Upper lobe of left lung (tissue), 6 donors: ENCODE measurements around the gene PDXP. TPM values are rescaled to one million over a fixed set of nuclear protein-coding genes. Genes with fewer than 3 reads are reported as not detected.

ENCODE experiments used
- ATAC-seq, 2 donors: fragments of 200-7000 bp; cut with Tn5 transposase; one replicate each; pipeline ENCODE4 v1.9.1; 2022; ENCODE audit warnings: mild to moderate bottlenecking in 2 of 2, moderate library complexity in 2 of 2; ENCODE audit not compliant: low FRiP score in 2 of 2
- DNase-seq, 2 donors: peaks; one replicate each; pipeline ENCODE4 v3.0.0-alpha.2; 2019 to 2020
- H3K27ac ChIP-seq, 4 donors: fragments of 200-600 bp; sonication (generic); one replicate each; pipeline ENCODE4 v1.5.1; 2016 to 2019
- H3K27me3 ChIP-seq, 4 donors: fragments of 200-600 bp; sonication (generic); one replicate each; pipeline ENCODE4 v1.5.1; 2017 to 2019
- H3K36me3 ChIP-seq, 4 donors: fragments of 200-600 bp; sonication (generic); one replicate each; pipeline ENCODE4 v1.5.1; 2016 to 2019
- H3K4me1 ChIP-seq, 4 donors: fragments of 200-600 bp; sonication (generic); one replicate each; pipeline ENCODE4 v1.5.1; 2018 to 2019
- H3K4me3 ChIP-seq, 4 donors: fragments of 200-600 bp; sonication (generic); one replicate each; pipeline ENCODE4 v1.5.1; 2017 to 2019; ENCODE audit warnings: mild to moderate bottlenecking in 2 of 4, moderate library complexity in 1 of 4
- H3K9me3 ChIP-seq, 4 donors: fragments of 200-600 bp; sonication (generic); one replicate each; pipeline ENCODE4 v1.5.1; 2018 to 2019
- CTCF ChIP-seq, 6 experiments: fragments of 450-650 bp in 4 of 6; fragments of 200-600 bp in 2 of 6; sonication (generic) in 2 of 6; IDR thresholded peaks; one replicate each; pipeline ENCODE4 v1.5.1; 2016 to 2019; ENCODE audit warnings: antibody characterized with exemption in 6 of 6
- EP300 ChIP-seq, 4 donors: sonication (generic); formaldehyde crosslinking; IDR thresholded peaks; one replicate each; pipeline ENCODE4 v1.5.1; 2017; ENCODE audit warnings: antibody characterized with exemption in 4 of 4, control low read depth in 2 of 4
- POLR2A ChIP-seq, 4 donors: fragments of 450-650 bp; IDR thresholded peaks; one replicate each; pipeline ENCODE4 v1.5.1; 2016 to 2017; ENCODE audit warnings: antibody characterized with exemption in 4 of 4, mild to moderate bottlenecking in 2 of 4
- POLR2AphosphoS5 ChIP-seq, 2 donors: sonication (generic); formaldehyde crosslinking; IDR thresholded peaks; one replicate each; pipeline ENCODE4 v1.5.1; 2017; ENCODE audit warnings: antibody characterized with exemption in 2 of 2
- WGBS, 2 donors: methylation state at CpG; one replicate each; pipeline ENCODE4 v1.1.5; 2017 to 2018; 5-methylcytosine and 5-hydroxymethylcytosine counted together
- total RNA-seq, 6 donors: library from RNA; depleted of rRNA in 4 of 6; stranded (reverse); fragments of >200 nt in 4 of 6; gene quantifications; one replicate each; pipeline versions ENCODE4 v1.1.0 to v1.2.1, GENCODE V29; 2016 to 2021
- donor health status: DM: no; HTN: no; CAD: no; lungs with moderate emphysema.
- donor health status: DM: no; HTN: yes; CAD: no; lungs with severe emphysema.

The PDXP gene
- total RNA-seq, 6 donors from 2014 or later = 2.1 to 11.1 (median 8.7) TPM

- ATAC-seq (no peak), DNase-seq (no peak)
- WGBS, 2 donors = 94% methylated on average over 2 to 3 of the region's 3 CpGs
- no peak overlapping the region for H3K4me3 ChIP-seq
- no peaks in the 10 kb centered on the region for H3K27me3 ChIP-seq
- no peak overlapping the region for H3K27ac ChIP-seq
- H3K4me1 ChIP-seq = peaks cover 0 to 11% (median 9%) of the 10 kb centered on the region in 4 donors
- no peaks in the 10 kb centered on the region for H3K36me3 ChIP-seq
- H3K9me3 ChIP-seq = no peaks in the 10 kb centered on the region
- TF ChIP-seq CTCF (IDR thresholded peaks at IDR 0.05) (no peak), EP300 (IDR thresholded peaks at IDR 0.05) (no peak), POLR2A (IDR thresholded peaks at IDR 0.05) (no peak)
Measured at GRCh38 chr22:37710675-37711074, 52.2 kb downstream of the PDXP start.

GRCh38 chr22:37711490-37711889 lies 53.0 kb downstream of the PDXP start:
- no peaks in the 10 kb centered on the region for H3K9me3 ChIP-seq
- H3K36me3 ChIP-seq = no peaks in the 10 kb centered on the region
- DNase-seq (no peak), ATAC-seq (no peak)
- TF ChIP-seq CTCF (IDR thresholded peaks at IDR 0.05) (no peak), EP300 (IDR thresholded peaks at IDR 0.05) (no peak), POLR2A (IDR thresholded peaks at IDR 0.05) (no peak), POLR2AphosphoS5 (IDR thresholded peaks at IDR 0.05) (no peak)
- WGBS, 2 donors = 89 to 91% methylated on average over 10 of the region's 10 CpGs
- no peak overlapping the region for H3K4me3 ChIP-seq
- H3K27ac ChIP-seq = no peak overlapping the region
- no peaks in the 10 kb centered on the region for H3K27me3 ChIP-seq
- peaks cover 0 to 11% (median 9%) of the 10 kb centered on the region in 4 donors for H3K4me1 ChIP-seq

GRCh38 chr22:37713761-37714160 lies 55.2 kb downstream of the PDXP start:
- ATAC-seq (no peak), DNase-seq (no peak)
- H3K4me3 ChIP-seq = no peak overlapping the region
- H3K27me3 ChIP-seq = no peaks in the 10 kb centered on the region
- 93 to 94% methylated on average over 5 to 7 of the region's 7 CpGs for WGBS, 2 donors
- TF ChIP-seq POLR2A (IDR thresholded peaks at IDR 0.05) (no peak), POLR2AphosphoS5 (IDR thresholded peaks at IDR 0.05) (no peak), EP300 (IDR thresholded peaks at IDR 0.05) (no peak), CTCF (IDR thresholded peaks at IDR 0.05) (no peak)
- no peaks in the 10 kb centered on the region for H3K36me3 ChIP-seq
- no peaks in the 10 kb centered on the region for H3K9me3 ChIP-seq
- H3K4me1 ChIP-seq = peaks cover 0 to 5% (median 4%) of the 10 kb centered on the region in 4 donors
- H3K27ac ChIP-seq = no peak overlapping the region

GRCh38 chr22:37714634-37715033 lies 56.1 kb downstream of the PDXP start:
- TF ChIP-seq POLR2A (IDR thresholded peaks at IDR 0.05) = no peak
- no peak for TF ChIP-seq EP300 (IDR thresholded peaks at IDR 0.05)
- TF ChIP-seq CTCF (IDR thresholded peaks at IDR 0.05) = no peak
- TF ChIP-seq POLR2AphosphoS5 (IDR thresholded peaks at IDR 0.05) = no peak
- DNase-seq (no peak), ATAC-seq (no peak)
- WGBS, 2 donors = 92 to 98% methylated on average over 2 of the region's 2 CpGs
- H3K9me3 ChIP-seq = no peaks in the 10 kb centered on the region
- H3K27me3 ChIP-seq = no peaks in the 10 kb centered on the region
- H3K4me1 ChIP-seq = no peaks in the 10 kb centered on the region
- no peak overlapping the region for H3K4me3 ChIP-seq
- H3K27ac ChIP-seq = no peak overlapping the region
- no peaks in the 10 kb centered on the region for H3K36me3 ChIP-seq

- ATAC-seq (no peak), DNase-seq (no peak)
- Histone ChIP-seq H3K4me1 (no peaks in the 10 kb centered on the region), H3K9me3 (no peaks in the 10 kb centered on the region), H3K27me3 (no peaks in the 10 kb centered on the region), H3K27ac (no peak overlapping the region), H3K36me3 (no peaks in the 10 kb centered on the region), H3K4me3 (no peak overlapping the region)
- 83 to 97% methylated on average over 6 to 7 of the region's 7 CpGs for WGBS, 2 donors
- TF ChIP-seq POLR2AphosphoS5 (IDR thresholded peaks at IDR 0.05) (no peak), EP300 (IDR thresholded peaks at IDR 0.05) (no peak), CTCF (IDR thresholded peaks at IDR 0.05) (no peak), POLR2A (IDR thresholded peaks at IDR 0.05) (no peak)
Measured at GRCh38 chr22:37715760-37716159, 57.2 kb downstream of the PDXP start.
